ENCODE results near the gene BACH1. TPM values are rescaled to one million over a fixed set of nuclear protein-coding genes. Genes with fewer than 3 reads are reported as not detected.

BACH1 gene
- total and polyA plus RNA-seq, 10 of the 15 experiments (the other 5 are each of a cell fraction or from before 2014, with no cell fraction given) = 3.2 to 25.7 (median 10.5) TPM

GRCh38 chr21:29379517-29380054 is 80.9 kb downstream of the BACH1 start (continued):
- TF ChIP-seq NBN (IDR thresholded peaks at IDR 0.05) = no peak
- no peak for TF ChIP-seq PKNOX1 (IDR thresholded peaks at IDR 0.05)
- TF ChIP-seq, protein P1, sequence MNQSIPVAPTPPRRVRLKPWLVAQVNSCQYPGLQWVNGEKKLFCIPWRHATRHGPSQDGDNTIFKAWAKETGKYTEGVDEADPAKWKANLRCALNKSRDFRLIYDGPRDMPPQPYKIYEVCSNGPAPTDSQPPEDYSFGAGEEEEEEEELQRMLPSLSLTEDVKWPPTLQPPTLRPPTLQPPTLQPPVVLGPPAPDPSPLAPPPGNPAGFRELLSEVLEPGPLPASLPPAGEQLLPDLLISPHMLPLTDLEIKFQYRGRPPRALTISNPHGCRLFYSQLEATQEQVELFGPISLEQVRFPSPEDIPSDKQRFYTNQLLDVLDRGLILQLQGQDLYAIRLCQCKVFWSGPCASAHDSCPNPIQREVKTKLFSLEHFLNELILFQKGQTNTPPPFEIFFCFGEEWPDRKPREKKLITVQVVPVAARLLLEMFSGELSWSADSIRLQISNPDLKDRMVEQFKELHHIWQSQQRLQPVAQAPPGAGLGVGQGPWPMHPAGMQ (IDR thresholded peaks at IDR 0.05; ENCODE audit: borderline replicate concordance) = no peak
- no peak for TF ChIP-seq NKRF (conservative IDR thresholded peaks at IDR 0.05)

GRCh38 chr21:29382030-29382654 is 83.4 kb downstream of the BACH1 start:
- no peak overlapping the region for H2AFZ ChIP-seq (ENCODE audit: control insufficient read depth, low read depth, low read length)
- DNase-seq (ENCODE audit: low read depth, low spot score) (no peak), ATAC-seq (no peak), FAIRE-seq (no peak)
- BruUV-seq (replicated peaks) = no TSS peak
- no peak overlapping the region for H3K9ac ChIP-seq (ENCODE audit: control insufficient read depth, insufficient read depth, low read length)
- no peaks in the 10 kb centered on the region for H4K20me1 ChIP-seq (ENCODE audit: control insufficient read depth, insufficient read depth)
- in situ Hi-C loops (cut with MboI) (no loop called here), intact Hi-C loops (cut with micrococcal nuclease; ENCODE audit: unreplicated experiment) (no loop called here)
- H3K27me3 ChIP-seq (replicated peaks in 1 of 2; ENCODE audit: control insufficient read depth in 2 of 2, insufficient read depth in 2 of 2, low read length in 1 of 2) = no peaks in the 10 kb centered on the region
- H3K4me1 ChIP-seq (ENCODE audit: control insufficient read depth, insufficient read depth, low read length) = no peaks in the 10 kb centered on the region
- H3K4me2 ChIP-seq (ENCODE audit: control insufficient read depth, insufficient read depth) = no peak overlapping the region
- CTCF ChIA-PET = interaction anchor here (0.7 to 1.1 kb wide), 2 partner anchors 10 to 228 kb away, joined by 3 read pairs; no protein-coding TSS in a partner anchor
- no peaks in the 10 kb centered on the region for H3K36me3 ChIP-seq (ENCODE audit: control insufficient read depth in 2 of 2, insufficient read depth in 2 of 2, low read length in 1 of 2)
- SMC1A ChIA-PET (ENCODE audit: uncharacterized antibody, unreplicated experiment) = interaction anchor here (0.6 kb wide), 1 partner anchor 470 kb away, joined by 4 read pairs; no protein-coding TSS in a partner anchor
- TF ChIP-seq ATF7 (IDR thresholded peaks at IDR 0.05; ENCODE audit: low read depth) (no peak), NFIC (IDR thresholded peaks at IDR 0.05; ENCODE audit: low read depth, low read length) (no peak)
- TF ChIP-seq, protein P2, sequence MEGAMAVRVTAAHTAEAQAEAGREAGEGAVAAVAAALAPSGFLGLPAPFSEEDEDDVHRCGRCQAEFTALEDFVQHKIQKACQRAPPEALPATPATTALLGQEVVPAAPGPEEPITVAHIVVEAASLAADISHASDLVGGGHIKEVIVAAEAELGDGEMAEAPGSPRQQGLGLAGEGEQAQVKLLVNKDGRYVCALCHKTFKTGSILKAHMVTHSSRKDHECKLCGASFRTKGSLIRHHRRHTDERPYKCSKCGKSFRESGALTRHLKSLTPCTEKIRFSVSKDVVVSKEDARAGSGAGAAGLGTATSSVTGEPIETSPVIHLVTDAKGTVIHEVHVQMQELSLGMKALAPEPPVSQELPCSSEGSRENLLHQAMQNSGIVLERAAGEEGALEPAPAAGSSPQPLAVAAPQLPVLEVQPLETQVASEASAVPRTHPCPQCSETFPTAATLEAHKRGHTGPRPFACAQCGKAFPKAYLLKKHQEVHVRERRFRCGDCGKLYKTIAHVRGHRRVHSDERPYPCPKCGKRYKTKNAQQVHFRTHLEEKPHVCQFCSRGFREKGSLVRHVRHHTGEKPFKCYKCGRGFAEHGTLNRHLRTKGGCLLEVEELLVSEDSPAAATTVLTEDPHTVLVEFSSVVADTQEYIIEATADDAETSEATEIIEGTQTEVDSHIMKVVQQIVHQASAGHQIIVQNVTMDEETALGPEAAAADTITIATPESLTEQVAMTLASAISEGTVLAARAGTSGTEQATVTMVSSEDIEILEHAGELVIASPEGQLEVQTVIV (IDR thresholded peaks at IDR 0.05; ENCODE audit: borderline replicate concordance, partially characterized antibody) = no peak
- TF ChIP-seq, protein P3, sequence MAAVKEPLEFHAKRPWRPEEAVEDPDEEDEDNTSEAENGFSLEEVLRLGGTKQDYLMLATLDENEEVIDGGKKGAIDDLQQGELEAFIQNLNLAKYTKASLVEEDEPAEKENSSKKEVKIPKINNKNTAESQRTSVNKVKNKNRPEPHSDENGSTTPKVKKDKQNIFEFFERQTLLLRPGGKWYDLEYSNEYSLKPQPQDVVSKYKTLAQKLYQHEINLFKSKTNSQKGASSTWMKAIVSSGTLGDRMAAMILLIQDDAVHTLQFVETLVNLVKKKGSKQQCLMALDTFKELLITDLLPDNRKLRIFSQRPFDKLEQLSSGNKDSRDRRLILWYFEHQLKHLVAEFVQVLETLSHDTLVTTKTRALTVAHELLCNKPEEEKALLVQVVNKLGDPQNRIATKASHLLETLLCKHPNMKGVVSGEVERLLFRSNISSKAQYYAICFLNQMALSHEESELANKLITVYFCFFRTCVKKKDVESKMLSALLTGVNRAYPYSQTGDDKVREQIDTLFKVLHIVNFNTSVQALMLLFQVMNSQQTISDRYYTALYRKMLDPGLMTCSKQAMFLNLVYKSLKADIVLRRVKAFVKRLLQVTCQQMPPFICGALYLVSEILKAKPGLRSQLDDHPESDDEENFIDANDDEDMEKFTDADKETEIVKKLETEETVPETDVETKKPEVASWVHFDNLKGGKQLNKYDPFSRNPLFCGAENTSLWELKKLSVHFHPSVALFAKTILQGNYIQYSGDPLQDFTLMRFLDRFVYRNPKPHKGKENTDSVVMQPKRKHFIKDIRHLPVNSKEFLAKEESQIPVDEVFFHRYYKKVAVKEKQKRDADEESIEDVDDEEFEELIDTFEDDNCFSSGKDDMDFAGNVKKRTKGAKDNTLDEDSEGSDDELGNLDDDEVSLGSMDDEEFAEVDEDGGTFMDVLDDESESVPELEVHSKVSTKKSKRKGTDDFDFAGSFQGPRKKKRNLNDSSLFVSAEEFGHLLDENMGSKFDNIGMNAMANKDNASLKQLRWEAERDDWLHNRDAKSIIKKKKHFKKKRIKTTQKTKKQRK (IDR thresholded peaks at IDR 0.05; ENCODE audit: low read depth, low read length) = no peak
- RAD21 ChIA-PET (ENCODE audit: unreplicated experiment) = no interaction called here
- 95% methylated on average over 4 of the region's 4 CpGs for WGBS (ENCODE audit: insufficient coverage, insufficient replicate concordance, low lambda C conversion rate, missing lambda C conversion rate)
- no peaks in the 10 kb centered on the region for H3K79me2 ChIP-seq (ENCODE audit: control insufficient read depth, insufficient read depth, low read length)
- no peaks in the 10 kb centered on the region for H3K9me3 ChIP-seq (replicated peaks; ENCODE audit: control insufficient read depth, insufficient read depth, low read length)
- POLR2A ChIA-PET = interaction anchor here (0.5 kb wide), 1 partner anchor 85 kb away, joined by 3 read pairs; no protein-coding TSS in a partner anchor
- no peak overlapping the region for H3K4me3 ChIP-seq
- H3K27ac ChIP-seq (ENCODE audit: control insufficient read depth, insufficient read depth) = no peak overlapping the region

Measured in GM12878 (cell line).